GM18520 (cell line): Measurements from ENCODE around the gene RAB11A.

Experiments
- ATAC-seq: cut with Tn5 transposase; IDR thresholded peaks from one replicate; pipeline ENCODE4 v1.9.1; 2021; ENCODE audit not compliant: unreplicated experiment

Gene RAB11A

GRCh38 chr15:65914981-65915925 is 46.0 kb downstream of the RAB11A start:
- ATAC-seq: no peak

GRCh38 chr15:65916041-65916663 is 46.9 kb downstream of the RAB11A start:
- no peak for ATAC-seq

- peak; percentile 64 for ATAC-seq
Observed at GRCh38 chr15:65916664-65917406, 47.5 kb downstream of the RAB11A start.

GRCh38 chr15:65917407-65917756 is 48.1 kb downstream of the RAB11A start:
- ATAC-seq: no peak

GRCh38 chr15:65917936-65918335 is 48.6 kb downstream of the RAB11A start:
- no peak for ATAC-seq

GRCh38 chr15:65918357-65918920 is 49.1 kb downstream of the RAB11A start:
- ATAC-seq: no peak

- no peak for ATAC-seq
Observed at GRCh38 chr15:65918945-65919344, 49.7 kb downstream of the RAB11A start.

- ATAC-seq: no peak
Observed at GRCh38 chr15:65919353-65919752, 50.1 kb downstream of the RAB11A start.

- ATAC-seq: no peak
Observed at GRCh38 chr15:65920121-65920520, 50.8 kb downstream of the RAB11A start.

- peak; percentile 31 for ATAC-seq
Observed at GRCh38 chr15:65920825-65921309, 51.6 kb downstream of the RAB11A start.

- ATAC-seq: no peak
Observed at GRCh38 chr15:65921780-65922179, 52.5 kb downstream of the RAB11A start.

- ATAC-seq: no peak
Observed at GRCh38 chr15:65922621-65923020, 53.3 kb downstream of the RAB11A start.

- no peak for ATAC-seq
Observed at GRCh38 chr15:65923264-65923663, 54.0 kb downstream of the RAB11A start.

- ATAC-seq: no peak
Observed at GRCh38 chr15:65924004-65924403, 54.7 kb downstream of the RAB11A start.

GRCh38 chr15:65925338-65925737 is 56.0 kb downstream of the RAB11A start:
- no peak for ATAC-seq

GRCh38 chr15:65926459-65926858 is 57.2 kb downstream of the RAB11A start:
- no peak for ATAC-seq

- ATAC-seq: no peak
Observed at GRCh38 chr15:65926899-65927298, 57.6 kb downstream of the RAB11A start.

- ATAC-seq: no peak
Observed at GRCh38 chr15:65927545-65927944, 58.3 kb downstream of the RAB11A start.

GRCh38 chr15:65929573-65929972 is 60.3 kb downstream of the RAB11A start:
- ATAC-seq: no peak

- ATAC-seq: no peak
Observed at GRCh38 chr15:65930134-65930533, 60.8 kb downstream of the RAB11A start.

GRCh38 chr15:65931221-65931620 is 61.9 kb downstream of the RAB11A start:
- no peak for ATAC-seq
